Coronary artery (tissue), 2 donors: Measurements from ENCODE around the gene HIPK1.

Source experiments
- DNase-seq: peaks from one replicate; pipeline ENCODE4 v3.0.0-alpha.2; 2017; ENCODE audit warnings: low spot score
- H3K27ac ChIP-seq, 2 donors: fragments of 200-600 bp; sonication (generic); one replicate each; pipeline ENCODE4 v1.5.1; 2016 to 2019
- H3K4me3 ChIP-seq: fragments of 200-600 bp; sonication (generic); 2 replicates; pipeline ENCODE4 v1.5.1; 2016; ENCODE audit warnings: mild to moderate bottlenecking, moderate library complexity
- CTCF ChIP-seq: fragments of 200-600 bp; sonication (generic); IDR thresholded peaks from one replicate; pipeline ENCODE4 v1.5.1; 2019; ENCODE audit warnings: antibody characterized with exemption

HIPK1 gene

DNA sequence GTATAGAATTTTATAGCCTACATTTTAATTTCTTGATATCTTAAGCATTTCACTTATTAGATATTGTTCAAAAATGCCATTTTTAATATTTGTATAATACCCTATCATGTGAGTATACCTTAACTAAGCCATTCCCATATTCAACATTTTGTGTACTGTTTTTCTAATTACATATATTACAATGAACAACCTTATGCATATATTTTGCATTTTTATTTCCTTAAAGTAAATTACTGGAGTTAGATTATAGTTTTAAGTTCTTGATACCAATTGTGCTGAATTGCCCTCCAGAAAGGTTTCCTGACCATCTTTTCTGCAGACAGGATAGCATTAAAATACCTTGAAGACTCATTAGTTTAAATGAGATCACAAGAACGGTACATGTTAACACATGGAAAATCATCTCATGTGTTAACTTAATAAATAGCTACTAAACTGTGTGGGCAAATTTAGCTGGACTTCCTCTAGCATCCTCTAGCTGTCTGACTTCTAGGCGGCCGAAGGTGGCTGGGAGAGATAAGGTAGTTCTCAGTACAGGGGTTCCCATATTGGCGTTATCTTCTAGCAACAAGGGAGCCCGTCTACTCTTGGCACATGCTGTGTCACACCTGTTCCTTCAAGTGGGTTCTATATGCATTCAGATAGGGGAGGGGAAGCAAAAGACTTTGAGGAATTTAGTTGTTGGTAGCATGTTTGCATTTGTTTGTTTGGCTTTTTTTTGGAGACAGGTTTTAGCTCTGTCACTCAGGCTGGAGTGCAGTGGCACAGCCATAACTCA lies 15.0 kb upstream of the HIPK1 start:
- Histone ChIP-seq H3K4me3 (no peak overlapping the region), H3K27ac (no peak overlapping the region)
- no peak for TF ChIP-seq CTCF
- no peak for DNase-seq

DNA sequence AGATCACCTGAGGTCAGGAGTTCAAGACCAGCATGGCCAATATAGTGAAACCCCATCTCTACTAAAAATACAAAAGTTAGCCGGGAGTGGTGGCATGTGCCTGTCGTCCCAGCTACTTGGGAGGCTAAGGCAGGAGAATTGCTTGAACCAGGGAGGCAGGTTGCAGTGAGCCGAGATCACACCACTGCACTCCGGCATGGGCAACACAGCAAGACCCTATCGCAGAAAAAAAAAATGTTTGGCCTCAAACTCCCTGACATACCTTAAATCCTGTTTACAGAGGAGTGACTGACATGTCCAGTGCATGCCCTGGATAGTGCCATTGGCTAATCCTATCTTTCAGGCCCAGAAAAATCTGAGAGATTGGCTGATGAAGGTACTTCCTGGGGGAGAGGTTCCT lies 12.2 kb upstream of the HIPK1 start:
- no peak for DNase-seq
- no peak for TF ChIP-seq CTCF
- Histone ChIP-seq H3K27ac (no peak overlapping the region), H3K4me3 (no peak overlapping the region)

DNA sequence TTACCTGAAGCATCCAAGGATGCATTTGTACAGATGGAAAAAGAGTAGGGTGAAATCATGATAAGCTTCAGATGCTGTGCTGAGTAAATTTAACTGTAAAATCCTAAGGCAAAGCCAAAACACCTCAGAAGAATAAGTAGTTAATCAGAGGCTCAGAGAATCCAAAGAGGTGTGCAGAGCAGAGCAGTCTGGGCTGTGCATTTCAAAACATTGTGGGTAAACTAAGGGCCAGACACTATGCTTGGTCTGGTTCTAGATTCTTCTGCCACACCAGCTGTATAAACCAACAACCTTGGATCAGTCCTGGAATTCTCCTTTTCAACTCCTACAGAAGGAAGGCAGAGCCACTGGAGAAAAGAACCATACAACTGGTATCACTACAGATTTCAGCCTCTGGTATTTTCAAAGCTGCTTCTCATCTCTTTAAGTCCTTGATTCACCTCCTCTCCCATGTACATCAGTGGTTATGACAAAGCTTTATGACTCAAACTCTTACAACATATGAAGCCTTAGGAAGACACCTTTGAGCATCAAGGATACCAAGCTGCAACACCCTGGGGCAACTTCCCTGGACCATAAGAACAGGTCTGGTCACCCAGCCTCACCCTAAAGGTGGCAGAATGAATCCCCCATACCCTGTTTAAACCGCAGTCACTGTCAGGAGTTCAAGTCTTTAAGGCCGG lies 11.6 kb upstream of the HIPK1 start:
- no peak for DNase-seq
- no peak overlapping the region for H3K27ac ChIP-seq
- no peak for TF ChIP-seq CTCF
- H3K4me3 ChIP-seq: no peak overlapping the region

GRCh38 chr1:113918243-113918642 lies 10.9 kb upstream of the HIPK1 start:
- no peak for TF ChIP-seq CTCF
- no peak for DNase-seq
- Histone ChIP-seq H3K4me3 (no peak overlapping the region), H3K27ac (no peak overlapping the region)

DNA sequence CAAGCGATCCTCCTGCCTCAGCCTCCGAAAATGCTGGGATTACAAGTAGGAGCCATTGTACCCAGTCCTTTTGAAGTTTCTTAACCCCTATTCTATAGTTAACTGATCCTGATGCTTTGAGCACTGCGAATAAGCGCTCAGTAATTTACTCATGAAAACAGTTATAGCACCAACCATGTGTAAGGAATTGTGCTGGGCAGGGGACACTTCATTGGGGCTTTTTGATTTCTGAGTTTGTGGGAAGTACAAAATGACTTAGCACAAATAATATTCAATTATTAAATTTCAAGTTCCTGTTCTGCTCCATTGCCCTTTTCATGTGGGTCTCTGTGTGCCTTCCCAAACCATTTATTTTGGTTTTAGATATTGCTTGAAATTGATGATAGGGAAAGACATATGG lies 6.2 kb upstream of the HIPK1 start:
- DNase-seq: no peak
- no peak for TF ChIP-seq CTCF
- no peak overlapping the region for H3K4me3 ChIP-seq
- no peak overlapping the region for H3K27ac ChIP-seq

- H3K4me3 ChIP-seq: no peak overlapping the region
- no peak overlapping the region for H3K27ac ChIP-seq
- no peak for DNase-seq
- TF ChIP-seq CTCF: no peak
Observed at GRCh38 chr1:113924473-113924872, 4.7 kb upstream of the HIPK1 start.
